8988T (cell line): ENCODE measurements around the gene NKG7.

ENCODE experiments used
- DNase-seq: peaks from one replicate; pipeline ENCODE4 v3.0.0; 2011

Gene NKG7

DNA sequence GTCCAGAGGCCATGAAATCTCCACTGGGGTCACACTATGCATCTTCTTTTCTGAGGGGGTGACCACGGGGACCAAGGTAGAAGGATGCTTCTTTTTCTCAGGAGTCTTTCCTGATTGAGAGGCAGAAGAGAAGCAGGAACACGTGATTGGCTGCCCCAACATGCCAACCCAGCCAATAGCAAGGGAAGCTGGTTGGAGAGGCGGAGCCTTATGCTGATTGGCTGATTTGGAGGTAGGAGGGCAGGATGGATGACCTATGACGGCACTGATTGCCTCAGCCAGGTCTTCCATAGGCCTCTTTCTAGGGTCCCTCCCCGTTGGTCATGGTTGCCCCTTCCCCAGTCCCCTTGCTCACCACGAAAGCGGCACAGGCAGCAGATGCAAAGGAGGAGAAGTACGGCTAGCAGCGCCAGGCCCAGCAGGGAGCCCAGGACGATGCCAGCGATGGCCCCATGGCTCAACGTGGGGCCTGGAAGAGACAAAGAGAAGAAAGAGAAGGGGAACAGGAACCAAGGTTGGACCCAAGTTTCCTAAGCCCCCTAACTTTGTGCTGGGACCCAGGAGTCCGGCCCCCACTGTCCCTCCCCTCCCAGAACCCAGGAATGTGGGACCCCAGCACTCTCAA, 38.5 kb downstream of the NKG7 start:
- no peak for DNase-seq

DNA sequence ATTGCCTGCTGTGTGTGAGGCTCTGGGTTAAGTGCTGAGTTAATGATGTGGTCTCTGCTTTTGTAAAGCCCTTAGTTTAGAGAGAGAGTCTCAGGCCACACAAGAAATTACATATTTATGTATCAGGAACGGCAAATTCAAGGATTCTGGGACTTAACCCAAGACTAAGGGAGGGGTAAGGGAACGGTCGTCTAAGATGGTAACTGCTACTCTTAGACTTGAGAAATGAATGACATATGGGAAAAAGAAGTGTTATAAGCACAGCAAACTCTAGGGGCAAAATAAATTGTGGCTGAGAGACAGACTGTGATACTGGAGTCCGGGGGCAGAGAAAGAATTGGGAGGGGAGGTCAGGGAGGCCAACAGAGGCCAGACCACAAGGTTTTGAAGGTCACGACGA, 40.7 kb downstream of the NKG7 start:
- DNase-seq: no peak

DNA sequence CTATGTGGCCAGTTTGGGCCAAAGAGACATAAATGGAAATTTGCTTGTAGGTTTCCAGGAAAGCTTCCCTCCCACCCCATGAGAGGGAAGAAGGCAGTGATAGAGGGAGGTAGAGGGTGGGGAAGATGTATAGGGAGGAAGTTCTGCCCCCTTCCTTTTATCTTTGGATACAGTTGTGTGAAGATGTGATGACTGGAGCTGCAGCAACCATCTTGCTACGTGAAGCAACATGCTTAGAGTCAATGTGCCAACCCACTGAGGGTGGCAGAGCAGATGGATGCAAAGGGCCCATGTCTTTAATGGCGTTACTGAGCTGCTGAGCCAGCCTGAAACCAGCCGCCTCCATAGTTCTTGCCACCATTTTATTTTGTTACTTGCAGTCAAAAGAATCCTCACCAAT, 41.3 kb downstream of the NKG7 start:
- no peak for DNase-seq

GRCh38 chr19:51330366-51330765, 42.1 kb downstream of the NKG7 start:
- DNase-seq: no peak

- DNase-seq: no peak
These were observed 43.0 kb downstream of the NKG7 start for GRCh38 chr19:51329411-51329810.

DNA sequence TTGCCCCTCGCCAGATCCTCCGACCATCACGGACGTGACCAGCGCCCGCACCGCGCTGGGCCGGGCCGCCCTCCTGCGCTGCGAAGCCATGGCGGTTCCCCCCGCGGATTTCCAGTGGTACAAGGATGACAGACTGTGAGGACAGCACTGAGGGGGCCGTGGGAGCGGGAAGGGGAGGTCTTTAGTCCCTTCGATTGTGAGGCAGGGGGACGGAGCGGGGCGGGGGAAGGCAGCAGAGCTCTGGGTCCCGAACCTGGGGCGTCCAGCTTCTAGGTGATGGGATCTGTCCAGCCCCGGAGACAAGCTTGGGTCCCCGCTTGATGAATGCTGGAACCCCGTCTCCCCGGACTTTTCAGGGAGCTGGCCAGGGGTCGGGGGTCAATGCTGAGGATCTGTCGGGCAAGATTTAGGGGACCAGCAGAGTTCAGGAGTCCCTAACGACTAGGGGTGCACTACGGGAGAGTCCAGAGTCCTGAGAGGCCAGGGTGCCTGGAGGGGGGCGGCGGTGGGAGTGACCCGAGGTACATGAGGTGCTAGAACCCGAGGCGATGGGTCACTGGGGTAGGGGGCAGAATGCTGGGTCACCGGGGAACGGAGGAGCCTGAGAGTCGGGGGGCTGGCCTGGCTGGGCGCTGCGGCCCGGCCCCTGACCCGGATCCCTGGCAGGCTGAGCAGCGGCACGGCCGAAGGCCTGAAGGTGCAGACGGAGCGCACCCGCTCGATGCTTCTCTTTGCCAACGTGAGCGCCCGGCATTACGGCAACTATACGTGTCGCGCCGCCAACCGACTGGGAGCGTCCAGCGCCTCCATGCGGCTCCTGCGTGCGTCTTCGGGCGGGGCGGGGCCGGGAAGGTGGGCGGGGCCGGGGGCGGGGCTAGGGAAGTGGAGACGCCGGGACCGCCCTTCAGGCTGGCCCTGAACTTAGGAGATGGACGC, 45.1 kb downstream of the NKG7 start:
- no peak for DNase-seq

DNA sequence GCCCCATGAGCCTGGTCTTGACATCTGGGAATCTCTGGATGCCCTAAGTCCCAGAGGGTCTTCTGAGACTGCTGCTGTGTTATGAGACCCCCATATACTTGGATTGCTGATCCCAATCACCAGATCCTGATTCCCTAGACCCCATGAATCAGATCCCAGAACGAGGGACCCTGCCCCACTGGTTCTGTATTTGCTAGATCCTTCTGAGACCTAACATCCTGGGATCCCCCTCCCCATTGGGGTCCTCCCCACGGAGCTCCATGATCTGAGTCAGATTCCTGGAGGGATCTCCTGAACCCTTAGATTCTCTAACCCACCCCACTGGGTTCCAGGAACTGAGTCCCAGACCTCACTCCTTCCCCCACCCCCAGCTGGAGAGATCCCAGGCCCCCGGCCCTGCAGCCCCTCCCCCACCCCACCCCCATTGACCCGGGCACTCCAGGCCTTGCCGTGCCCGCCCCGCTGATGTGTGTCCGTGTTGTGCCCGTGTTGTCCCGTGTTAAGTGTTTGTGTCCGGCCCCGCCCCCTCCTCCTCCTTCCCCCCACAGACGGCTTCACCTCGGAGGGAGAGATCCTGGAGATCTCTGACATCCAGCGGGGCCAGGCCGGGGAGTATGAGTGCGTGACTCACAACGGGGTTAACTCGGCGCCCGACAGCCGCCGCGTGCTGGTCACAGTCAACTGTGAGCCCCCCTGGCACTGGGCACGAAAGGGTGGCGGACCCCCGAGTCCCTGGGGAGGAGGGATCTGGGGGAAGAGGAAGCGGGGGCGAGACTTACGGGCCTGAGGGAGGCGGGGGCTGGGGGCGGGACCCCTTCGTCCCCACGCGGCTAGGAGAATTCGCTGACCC, 46.0 kb downstream of the NKG7 start:
- DNase-seq: no peak

GRCh38 chr19:51325161-51325976, 47.1 kb downstream of the NKG7 start:
- DNase-seq: no peak

DNA sequence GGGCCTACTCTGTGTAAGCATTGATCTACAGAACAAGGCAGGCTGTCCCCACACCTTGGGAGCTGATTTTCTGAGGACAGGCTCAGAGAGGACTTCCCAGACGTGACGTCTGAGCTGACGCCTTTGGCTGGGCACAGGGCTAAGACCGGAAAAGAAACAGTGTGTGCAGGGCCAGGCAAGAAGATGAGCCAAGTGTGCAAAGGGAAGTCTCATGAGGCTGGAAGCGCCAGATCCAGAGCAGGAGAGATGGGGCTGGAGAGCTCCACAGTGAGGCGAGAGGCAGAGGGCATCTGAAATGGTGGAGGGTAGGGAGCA, 48.3 kb downstream of the NKG7 start:
- no peak for DNase-seq

GRCh38 chr19:51323481-51324166, 48.8 kb downstream of the NKG7 start:
- no peak for DNase-seq

- DNase-seq: no peak
These were observed 50.7 kb downstream of the NKG7 start for GRCh38 chr19:51321799-51322198.
